Stimulated activated CD4-positive, alpha-beta T cell treated with anti-CD3 and anti-CD28 coated beads, Interleukin-1b, Interleukin-23, amount 100 ng/mL, for 4 hours (primary cell): ENCODE data around the gene CCL13.

ENCODE experiments used
- DNase-seq, 2 donors: peaks; one replicate each; pipeline ENCODE4 v3.0.0-alpha.2; 2020; ENCODE audit warnings: low read depth in 2 of 2

CCL13 gene

DNA sequence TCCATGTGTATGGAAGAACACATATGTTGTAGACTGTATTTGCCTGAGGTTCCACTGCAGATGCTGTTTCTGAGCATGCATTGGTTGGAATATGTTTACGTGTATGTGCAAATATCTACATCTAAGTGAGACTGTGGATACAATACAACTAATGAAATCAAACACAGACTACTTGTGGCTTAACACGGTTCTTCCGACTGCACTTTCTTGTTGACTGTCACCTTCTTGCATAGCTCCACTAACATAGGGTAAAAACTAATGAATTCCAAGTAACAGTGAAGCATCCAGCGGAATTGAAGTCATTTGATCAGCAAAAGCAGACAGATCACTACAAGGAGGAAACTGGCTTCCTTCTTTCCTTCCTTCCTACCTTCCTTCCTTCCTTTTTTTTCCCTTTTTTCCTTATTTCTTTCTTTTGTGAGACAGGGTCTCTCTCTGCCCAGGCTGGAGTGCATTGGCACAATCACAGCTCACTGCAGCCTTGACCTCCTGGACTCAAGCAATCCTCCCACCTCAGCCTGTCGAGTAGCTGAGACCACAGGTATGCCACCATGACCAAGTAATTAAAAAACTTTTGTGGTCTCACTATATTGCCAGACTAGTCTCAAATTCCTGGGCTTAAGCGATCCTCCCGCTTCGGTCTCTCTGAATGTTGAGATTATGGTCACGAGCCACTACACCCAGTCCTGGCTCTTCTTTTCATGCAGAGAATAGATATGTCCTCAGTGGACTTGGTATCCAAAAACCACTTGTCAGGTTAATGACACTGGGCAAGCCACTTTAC lies 28.7 kb downstream of the CCL13 start:
- DNase-seq: no peak

DNA sequence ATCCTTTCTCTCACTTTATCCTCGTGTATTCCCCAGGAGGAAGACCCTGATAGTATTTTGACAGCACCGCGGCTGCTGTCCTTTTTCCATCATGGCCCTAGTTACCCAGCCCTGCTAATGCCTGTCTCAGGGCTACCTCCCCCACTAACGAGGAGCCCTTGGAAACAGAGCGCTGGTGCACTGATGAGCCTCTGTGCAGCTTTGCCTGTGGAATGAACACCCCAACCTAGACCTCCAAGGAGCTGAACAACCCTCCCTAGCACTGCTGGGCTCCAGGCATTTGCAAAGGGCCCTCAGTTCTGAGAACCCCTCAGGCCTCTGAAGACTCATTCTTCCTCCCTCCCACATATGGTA lies 30.0 kb downstream of the CCL13 start:
- DNase-seq: no peak

DNA sequence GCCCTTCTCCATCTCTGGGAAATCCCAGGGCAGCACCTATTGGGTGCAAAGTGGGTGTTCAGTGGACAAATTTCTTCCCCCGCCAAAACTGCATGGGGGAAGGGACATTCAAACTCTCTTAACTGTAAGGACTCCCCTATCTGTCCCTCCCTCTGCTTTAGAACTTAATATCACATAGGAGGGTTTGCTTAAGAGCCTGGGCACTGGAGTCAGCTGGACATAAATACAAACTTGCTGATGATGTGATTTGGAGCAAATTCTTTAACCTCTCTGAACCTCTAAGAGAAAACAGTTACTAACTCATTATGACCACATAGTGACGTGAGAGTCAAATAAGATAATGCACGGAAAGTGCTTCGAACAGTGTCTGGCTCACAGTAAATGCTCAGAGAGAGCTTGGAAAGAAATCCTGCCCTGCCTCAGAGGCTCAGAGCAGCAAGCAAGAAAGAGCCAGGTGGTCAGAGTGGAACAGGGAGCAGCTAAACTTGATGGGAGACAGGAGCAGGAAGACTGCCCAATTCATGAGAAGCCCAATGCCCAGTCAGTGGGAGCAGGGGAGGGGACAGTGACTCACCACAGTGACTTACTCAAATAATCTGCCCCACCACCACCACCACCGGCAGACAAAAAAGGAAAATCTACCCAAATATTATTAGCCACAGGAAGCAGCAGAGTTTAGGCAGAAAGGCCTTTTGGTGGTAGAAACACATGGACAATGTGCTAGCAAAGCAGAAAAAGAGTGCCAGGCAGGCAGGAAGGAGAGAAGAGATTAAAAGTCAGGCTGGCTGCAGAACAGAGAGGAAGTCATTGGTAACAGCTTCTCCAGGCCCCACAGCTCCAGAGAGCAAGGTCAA lies 30.6 kb downstream of the CCL13 start:
- DNase-seq: no peak

DNA sequence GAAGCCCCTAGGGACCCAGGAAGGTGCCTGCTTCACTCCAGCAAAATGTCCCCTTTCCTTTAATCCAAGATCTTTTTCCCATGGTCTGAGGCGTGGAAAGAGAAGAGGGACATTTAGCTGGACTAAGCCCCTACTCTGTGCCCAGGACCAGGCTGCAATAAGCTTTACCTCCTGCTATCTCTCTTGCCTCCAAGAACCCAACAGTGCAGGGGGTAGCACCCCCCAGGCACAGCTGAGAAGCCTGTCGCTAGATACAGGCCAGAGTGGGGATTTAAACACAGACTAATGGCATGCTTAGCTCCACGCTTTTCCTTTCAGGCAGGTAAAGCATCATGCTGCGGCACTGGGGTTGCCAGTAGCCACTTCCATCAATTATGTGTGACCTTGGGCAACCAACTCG lies 31.3 kb downstream of the CCL13 start:
- no peak for DNase-seq

DNA sequence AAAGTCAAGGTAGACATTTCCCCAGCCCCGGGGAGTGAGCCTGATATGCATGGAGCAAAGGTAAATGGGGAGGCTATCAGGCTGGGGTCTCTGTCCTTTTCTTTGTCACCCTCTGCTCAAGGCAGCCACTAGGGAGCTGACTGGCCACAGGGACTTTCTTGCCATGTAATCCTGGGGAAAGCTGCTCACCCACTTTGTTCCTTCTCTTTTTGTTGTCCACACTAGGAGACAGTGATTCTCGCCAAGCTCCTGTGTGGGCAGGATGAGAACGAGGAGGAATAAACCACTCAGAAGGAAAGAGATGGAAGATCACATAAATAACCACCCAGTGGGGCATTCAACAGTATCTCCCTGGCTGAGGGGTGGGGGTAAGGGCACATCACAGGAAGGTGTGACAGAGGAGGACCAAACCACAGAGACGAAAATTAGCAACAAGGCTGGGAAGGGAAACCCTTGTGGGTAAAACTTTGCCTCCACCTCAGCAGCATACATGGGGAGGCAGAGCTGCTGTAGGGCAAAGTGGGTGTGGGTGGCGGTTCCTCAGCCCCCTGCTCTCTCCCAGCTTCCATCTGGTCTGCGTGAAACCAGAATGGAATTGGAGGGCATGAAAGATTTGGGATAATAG lies 33.0 kb downstream of the CCL13 start:
- DNase-seq: no peak

DNA sequence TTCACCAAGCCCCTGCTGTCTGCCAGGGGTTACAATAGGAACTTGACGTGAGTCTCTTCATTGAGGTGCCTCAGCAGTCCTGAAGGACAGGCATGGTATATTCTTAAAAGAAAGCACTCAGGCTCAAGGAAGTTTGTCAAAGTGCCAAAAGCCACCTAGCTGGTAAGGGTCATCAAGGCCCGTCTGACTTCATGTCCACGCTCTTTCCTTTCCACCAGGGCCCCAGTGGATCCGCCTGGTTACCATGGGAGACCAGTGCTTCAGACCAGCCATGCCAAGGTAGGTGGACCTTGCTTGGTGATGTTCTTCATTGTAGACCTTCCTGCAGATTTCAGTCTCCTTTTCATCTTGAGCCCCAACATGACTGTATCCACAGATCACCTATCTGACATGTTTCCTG lies 34.4 kb downstream of the CCL13 start:
- no peak for DNase-seq

DNA sequence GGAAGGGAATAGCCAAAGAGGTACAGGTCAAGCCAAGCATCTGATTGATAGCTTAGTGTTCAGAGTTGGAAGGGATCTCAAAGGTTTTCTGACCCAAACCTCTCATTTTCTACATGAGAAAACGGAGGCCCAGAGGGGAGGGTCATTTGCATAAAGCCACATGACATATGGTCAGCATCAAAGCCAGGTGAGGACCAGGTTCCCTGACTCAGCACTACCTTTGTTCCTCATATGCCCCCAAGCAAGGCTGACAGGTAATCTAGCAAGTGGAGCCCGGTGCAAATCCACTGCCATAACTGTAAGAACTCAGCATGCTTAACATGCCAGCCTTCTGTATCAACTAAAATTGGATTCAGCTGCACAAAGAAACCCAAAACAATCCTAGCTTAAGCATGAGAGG lies 35.0 kb downstream of the CCL13 start:
- no peak for DNase-seq

DNA sequence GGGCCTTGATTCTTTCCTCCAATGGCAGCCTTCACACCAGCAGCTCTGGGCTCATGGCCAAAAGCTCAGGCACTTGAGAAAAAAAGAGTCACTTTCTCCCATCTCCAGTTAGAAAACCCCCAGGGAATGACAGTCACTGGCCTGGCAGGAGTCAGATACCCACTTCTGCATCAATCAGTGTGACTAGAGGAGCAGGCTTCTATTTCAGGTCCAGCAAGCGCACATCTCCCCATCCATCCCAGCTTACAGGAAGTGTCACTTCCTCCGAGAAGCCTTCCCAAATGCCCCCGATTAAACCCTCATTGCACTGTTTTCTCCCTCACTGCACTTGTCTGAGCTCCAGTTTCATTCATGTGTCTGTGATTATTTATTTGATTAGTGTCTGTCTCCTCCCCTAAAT lies 37.1 kb downstream of the CCL13 start:
- DNase-seq: no peak

DNA sequence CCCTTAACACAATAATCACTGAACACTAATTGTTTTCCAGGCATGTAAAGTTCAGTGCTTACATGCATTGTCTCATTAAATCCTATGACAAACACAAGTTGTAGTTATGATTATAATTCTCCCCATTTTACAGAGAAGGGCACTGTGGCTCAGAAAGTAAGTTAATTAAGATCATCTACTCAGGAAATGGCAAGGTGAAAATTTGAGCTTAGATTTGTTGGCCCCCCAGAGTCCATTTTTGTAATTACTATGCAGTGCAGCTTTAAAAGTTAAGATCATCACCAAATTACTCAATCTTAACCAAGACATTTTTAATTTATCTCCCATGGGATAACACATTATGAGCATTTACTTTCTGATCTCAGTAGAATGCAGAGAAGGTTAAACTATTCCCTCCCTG lies 41.0 kb downstream of the CCL13 start:
- DNase-seq: no peak

DNA sequence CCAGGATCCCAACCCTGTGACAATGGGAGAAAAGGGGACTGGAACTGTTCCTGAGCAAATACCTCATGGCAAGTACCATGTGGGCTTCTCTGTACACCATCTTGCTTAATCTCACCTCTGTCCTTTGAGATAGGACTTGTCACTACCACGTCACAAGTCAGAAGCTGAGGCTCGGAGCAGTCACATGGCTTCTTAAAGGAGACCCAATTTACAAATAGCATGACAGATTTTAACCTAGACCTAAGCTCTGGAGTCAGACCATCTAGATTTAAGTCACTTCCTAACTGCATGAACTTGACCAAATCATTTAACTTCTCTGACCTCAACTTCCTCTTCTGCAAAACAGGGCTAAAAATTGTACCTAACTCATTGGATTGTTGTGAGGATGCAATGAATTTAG lies 42.7 kb downstream of the CCL13 start:
- no peak for DNase-seq

DNA sequence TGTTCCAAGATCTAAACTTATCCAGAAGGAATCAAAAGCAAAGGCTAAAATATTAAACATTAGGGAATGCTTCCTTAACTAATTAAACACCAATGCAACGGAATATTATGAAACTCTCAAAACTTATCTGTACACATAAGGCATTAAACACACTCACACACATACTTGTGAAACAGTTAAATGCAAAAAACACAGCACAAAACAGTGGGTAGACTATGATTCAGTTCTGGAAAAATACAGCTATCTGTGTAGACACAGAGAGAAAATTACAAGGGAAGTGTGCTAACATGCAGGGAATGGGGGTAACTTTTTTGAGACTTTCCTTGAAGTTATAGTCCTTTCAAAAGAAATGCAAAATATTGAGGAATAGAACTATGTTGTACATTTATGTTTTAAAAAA lies 43.4 kb downstream of the CCL13 start:
- DNase-seq: no peak

DNA sequence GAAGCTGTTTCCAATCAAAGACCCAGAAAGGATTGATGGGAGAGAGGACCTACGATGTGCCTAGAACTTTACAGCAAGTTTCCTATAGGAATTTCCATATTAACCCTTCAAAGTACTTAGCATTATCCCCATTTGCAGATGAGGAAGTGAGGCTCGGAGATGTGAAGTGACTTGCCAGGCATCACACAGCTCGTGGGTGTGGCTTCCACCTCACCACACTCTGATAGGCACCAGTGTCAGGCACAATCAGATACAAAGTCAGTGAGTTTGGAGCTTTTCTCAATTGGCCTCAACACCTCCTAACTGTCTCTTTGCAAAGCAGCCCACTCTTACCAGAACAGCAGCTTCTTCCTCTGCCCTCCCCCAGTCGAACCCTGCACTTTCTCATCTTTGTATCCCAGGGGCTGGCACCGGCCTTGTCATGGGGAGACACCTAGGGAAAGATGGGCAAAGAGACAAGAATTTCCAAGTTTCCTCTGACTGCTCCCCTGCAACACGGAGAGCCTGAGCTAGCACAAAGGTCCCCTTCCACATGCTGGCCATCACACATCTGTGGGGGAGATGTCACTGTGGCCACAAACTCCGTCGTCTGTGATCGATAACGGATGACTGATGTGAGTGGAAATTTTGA lies 44.1 kb downstream of the CCL13 start:
- DNase-seq: no peak

DNA sequence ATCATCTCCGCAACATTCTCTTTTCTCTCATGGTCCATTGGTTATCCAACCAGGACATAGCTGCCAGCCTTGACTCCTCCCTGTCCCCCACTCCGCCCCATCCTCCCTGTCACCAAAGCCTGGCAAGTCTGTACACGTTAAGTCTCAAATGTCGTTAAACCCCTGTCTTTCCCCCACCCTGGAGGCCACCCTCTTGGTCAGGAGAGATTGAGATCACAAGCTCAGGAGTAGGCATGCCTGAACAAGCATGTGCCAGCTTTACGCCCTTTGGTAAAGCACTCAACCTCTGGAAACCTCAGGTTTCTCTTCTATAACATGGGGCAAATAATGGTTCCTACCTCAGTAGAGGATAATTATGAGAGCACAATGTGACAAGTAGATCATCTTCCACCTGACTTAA lies 44.9 kb downstream of the CCL13 start:
- DNase-seq: no peak

DNA sequence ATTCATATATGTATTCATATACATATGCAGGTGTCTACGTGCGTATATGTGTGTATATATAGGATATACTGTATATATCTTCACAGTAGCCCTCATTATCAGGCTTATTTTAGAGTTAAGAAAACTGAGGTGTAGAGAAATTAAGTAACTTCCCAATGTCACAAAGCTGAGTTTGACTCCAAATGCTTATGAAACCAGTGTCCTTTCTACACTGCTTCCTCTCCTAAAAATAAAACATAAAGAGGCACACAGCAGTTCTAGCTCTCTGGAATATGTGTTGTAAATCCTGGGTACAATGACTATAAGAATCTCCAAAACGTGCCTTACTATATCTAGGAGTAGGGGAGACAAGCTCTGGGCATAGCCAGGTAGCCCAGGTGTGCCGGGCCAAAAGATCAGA lies 46.7 kb downstream of the CCL13 start:
- DNase-seq: no peak

DNA sequence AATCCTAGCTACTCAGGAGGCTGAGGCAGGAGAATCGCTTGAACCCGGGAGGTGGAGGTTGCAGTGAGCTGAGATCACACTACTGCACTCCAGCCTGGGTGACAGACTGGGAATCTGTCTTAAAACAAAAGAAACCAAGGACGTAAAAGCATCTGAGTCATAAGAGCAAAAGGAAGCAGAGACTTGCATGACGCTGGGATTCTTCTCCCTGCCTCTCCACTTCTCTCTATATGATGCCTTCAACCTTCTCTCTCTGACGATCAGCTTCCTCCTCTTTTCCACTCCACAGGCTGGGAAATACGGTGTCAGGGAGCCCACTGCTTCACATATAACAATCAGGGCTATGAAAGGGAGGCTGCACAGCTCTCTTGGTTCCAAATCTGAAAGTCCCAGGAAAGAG lies 49.9 kb downstream of the CCL13 start:
- no peak for DNase-seq
